HEK293 (cell line): Measurements from ENCODE around the gene HMCN2.

Experiments
- ZNF23 ChIP-seq: fragments of 450-650 bp; formaldehyde crosslinking; IDR thresholded peaks from 2 replicates; pipeline ENCODE4 v1.5.1; 2016; ENCODE audit warnings: missing biosample characterization, missing genetic modification characterization, borderline replicate concordance
- ZNF302 ChIP-seq: fragments of 450-650 bp; formaldehyde crosslinking; IDR thresholded peaks from 2 replicates; pipeline ENCODE4 v1.5.1; 2016; ENCODE audit warnings: missing biosample characterization, missing genetic modification characterization, low read depth
- TF ChIP-seq, protein P1 (sequence below): fragments of 450-650 bp; formaldehyde crosslinking; IDR thresholded peaks from 2 replicates; pipeline ENCODE4 v1.5.1; 2016; ENCODE audit warnings: missing biosample characterization, missing genetic modification characterization

DNA sequence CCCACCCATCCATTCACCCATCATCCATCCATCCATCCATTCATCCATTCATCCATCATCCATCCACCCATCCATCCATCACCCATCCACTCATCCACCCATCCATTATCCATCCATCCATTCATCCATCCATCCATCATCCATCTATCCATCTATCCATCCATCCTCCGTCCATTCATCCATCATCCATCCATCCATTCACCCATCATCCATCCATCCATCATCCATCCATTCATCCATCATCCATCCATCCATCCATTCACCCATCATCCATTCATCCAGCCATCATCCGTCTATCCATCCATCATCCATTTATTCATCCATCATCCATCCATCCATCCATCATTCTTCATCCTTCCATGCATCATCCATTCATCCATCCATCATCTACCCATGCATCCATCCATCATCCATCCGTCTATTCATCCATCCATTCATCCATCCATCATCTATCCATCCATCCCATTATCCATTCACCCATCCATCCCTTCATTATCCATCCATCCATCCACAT is 189.3 kb downstream of the HMCN2 start:
- TF ChIP-seq, protein P1, sequence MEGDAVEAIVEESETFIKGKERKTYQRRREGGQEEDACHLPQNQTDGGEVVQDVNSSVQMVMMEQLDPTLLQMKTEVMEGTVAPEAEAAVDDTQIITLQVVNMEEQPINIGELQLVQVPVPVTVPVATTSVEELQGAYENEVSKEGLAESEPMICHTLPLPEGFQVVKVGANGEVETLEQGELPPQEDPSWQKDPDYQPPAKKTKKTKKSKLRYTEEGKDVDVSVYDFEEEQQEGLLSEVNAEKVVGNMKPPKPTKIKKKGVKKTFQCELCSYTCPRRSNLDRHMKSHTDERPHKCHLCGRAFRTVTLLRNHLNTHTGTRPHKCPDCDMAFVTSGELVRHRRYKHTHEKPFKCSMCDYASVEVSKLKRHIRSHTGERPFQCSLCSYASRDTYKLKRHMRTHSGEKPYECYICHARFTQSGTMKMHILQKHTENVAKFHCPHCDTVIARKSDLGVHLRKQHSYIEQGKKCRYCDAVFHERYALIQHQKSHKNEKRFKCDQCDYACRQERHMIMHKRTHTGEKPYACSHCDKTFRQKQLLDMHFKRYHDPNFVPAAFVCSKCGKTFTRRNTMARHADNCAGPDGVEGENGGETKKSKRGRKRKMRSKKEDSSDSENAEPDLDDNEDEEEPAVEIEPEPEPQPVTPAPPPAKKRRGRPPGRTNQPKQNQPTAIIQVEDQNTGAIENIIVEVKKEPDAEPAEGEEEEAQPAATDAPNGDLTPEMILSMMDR (tag by site-specific recombination) = no peak
- TF ChIP-seq ZNF302 (tag by site-specific recombination) (no peak), ZNF23 (tag by site-specific recombination) (no peak)
